Measurements from ENCODE around the gene SFMBT2. TPM values are rescaled to one million over a fixed set of nuclear protein-coding genes. Genes with fewer than 3 reads are reported as not detected.
"Not testable (repeated sequence)": the region's sequence is repeated elsewhere in the genome, so short reads cannot be mapped to it uniquely, and the experiment has no call there.

SFMBT2 gene
- total RNA-seq, 1 experiment from 2014 or later = 0.02 TPM

DNA sequence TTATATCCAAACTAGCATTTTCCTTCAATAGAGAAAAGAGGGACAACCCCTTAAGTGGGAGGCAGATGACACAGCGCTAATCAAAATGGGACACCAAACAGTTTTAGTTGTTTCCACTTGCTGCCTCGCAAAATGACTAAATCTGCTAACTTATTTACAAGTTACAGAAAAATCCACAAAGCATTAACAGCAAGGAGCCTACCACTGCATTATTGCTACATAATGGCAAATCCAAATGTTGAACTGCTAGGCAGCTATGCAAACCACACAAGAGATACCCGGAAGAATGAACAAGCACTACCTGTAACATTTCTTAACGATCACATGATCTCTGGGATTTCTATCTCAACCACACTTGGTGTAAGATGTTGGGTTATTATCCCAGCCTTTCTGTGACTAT, 96.7 kb downstream of the SFMBT2 start:
- BruUV-seq (replicated peaks) = no TSS peak
- Histone ChIP-seq H3K36me3 (ENCODE audit: control insufficient read depth in 1 of 2, insufficient read depth in 2 of 2, low read length in 2 of 2) (no peaks in the 10 kb centered on the region), H3K9ac (ENCODE audit: low read length) (no peak overlapping the region), H3K9me3 (ENCODE audit: control insufficient read depth in 1 of 2, insufficient read depth in 1 of 2, low read depth in 1 of 2, low read length in 2 of 2) (no peaks in the 10 kb centered on the region), H4K20me1 (ENCODE audit: insufficient read depth) (no peaks in the 10 kb centered on the region), H3K79me2 (ENCODE audit: insufficient read depth, low read length) (no peaks in the 10 kb centered on the region), H3K27ac (ENCODE audit: low read depth, low read length) (no peak overlapping the region), H3K9me2 (ENCODE audit: insufficient read depth) (no peaks in the 10 kb centered on the region), H3K4me2 (ENCODE audit: low read length) (no peak overlapping the region), H3K4me3 (replicated peaks in 1 of 2; ENCODE audit: low read depth in 1 of 2, low read length in 2 of 2) (no peak overlapping the region), H3K27me3 (ENCODE audit: insufficient read depth, low read length) (no peaks in the 10 kb centered on the region), H3K4me1 (ENCODE audit: control insufficient read depth in 1 of 2, insufficient read depth in 2 of 2, low read length in 2 of 2) (no peaks in the 10 kb centered on the region), H2AFZ (ENCODE audit: low read depth, low read length, poor library complexity, severe bottlenecking) (no peak overlapping the region)
- ChIA-PET RAD21 (ENCODE audit: low non-redundant PET in 1 of 2, low total read pairs in 2 of 2, uncharacterized antibody in 2 of 2, unreplicated experiment in 2 of 2) (no interaction called here), POLR2A (no interaction called here), CTCF (no interaction called here)
- intact Hi-C loops (cut with micrococcal nuclease) = no loop called here
- no peak for ATAC-seq
- TF ChIP-seq SP1 (IDR thresholded peaks at IDR 0.05; ENCODE audit: low read depth) = no peak
- DNase-seq (ENCODE audit: low read depth, low spot score) = no peak

DNA sequence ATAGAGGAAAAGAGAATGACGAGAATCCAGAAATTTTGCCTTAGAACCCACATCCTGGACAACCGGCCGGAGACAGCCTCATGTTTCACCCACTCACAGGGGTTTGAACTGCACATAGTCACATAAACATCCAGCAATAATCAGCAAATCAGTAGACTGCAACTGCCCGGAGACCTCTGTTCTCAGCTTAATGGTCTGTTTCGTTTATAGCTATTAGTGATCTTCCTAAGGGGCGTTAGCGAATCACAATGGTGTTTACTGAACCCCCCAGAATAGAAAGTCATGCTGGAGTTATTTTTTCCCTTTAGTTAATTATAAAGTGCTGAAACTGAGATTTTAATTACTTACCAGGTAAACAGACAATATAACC, 98.4 kb downstream of the SFMBT2 start:
- RAD21 ChIA-PET (ENCODE audit: low non-redundant PET in 1 of 2, low total read pairs in 2 of 2, uncharacterized antibody in 2 of 2, unreplicated experiment in 2 of 2) = no interaction called here
- ATAC-seq (no peak), DNase-seq (ENCODE audit: low read depth, low spot score) (no peak)
- H3K36me3 ChIP-seq (ENCODE audit: control insufficient read depth in 1 of 2, insufficient read depth in 2 of 2, low read length in 2 of 2) = no peaks in the 10 kb centered on the region
- CTCF ChIA-PET = no interaction called here
- no peak overlapping the region for H3K4me3 ChIP-seq (replicated peaks in 1 of 2; ENCODE audit: low read depth in 1 of 2, low read length in 2 of 2)
- H3K9me2 ChIP-seq (ENCODE audit: insufficient read depth) = no peaks in the 10 kb centered on the region
- H4K20me1 ChIP-seq (ENCODE audit: insufficient read depth) = no peaks in the 10 kb centered on the region
- no peak overlapping the region for H3K4me2 ChIP-seq (ENCODE audit: low read length)
- no peak overlapping the region for H3K9ac ChIP-seq (ENCODE audit: low read length)
- no peaks in the 10 kb centered on the region for H3K27me3 ChIP-seq (ENCODE audit: insufficient read depth, low read length)
- no peaks in the 10 kb centered on the region for H3K9me3 ChIP-seq (ENCODE audit: control insufficient read depth in 1 of 2, insufficient read depth in 1 of 2, low read depth in 1 of 2, low read length in 2 of 2)
- intact Hi-C loops (cut with micrococcal nuclease) = no loop called here
- POLR2A ChIA-PET = no interaction called here
- no peaks in the 10 kb centered on the region for H3K4me1 ChIP-seq (ENCODE audit: control insufficient read depth in 1 of 2, insufficient read depth in 2 of 2, low read length in 2 of 2)
- H3K27ac ChIP-seq (ENCODE audit: low read depth, low read length) = no peak overlapping the region
- no peak overlapping the region for H2AFZ ChIP-seq (ENCODE audit: low read depth, low read length, poor library complexity, severe bottlenecking)
- no TSS peak for BruUV-seq (replicated peaks)
- H3K79me2 ChIP-seq (ENCODE audit: insufficient read depth, low read length) = no peaks in the 10 kb centered on the region
- TF ChIP-seq FOSL1 (IDR thresholded peaks at IDR 0.05; ENCODE audit: low read depth) (no peak), EGR1 (IDR thresholded peaks at IDR 0.05; ENCODE audit: low read depth) (no peak)

DNA sequence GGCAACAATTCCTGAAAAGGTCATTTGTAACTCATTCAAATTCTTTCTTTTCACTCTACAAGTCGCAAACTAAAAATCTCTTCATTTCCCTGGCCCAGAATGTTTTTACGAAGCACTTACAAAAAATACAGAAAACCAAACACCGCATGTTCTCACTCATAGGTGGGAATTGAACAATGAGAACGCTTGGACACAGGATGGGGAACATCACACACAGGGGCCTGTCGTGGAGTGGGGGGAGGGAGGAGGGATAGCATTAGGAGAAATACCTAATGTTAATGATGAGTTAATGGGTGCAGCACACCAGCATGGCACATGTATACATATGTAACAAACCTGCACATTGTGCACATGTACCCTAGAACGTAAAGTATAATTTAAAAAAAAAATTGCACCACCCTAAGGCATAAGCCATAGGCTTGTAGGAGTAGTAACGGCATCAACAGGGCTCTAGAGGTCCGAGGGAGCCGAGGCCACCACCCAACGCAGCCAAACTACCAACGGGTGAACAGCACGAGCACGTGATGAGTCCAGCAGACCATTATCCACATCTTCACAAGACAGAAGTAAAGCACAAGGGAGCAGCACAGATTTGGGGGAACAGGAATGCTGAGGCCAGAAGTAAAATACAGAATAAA, 98.9 kb downstream of the SFMBT2 start:
- RAD21 ChIA-PET (ENCODE audit: low non-redundant PET in 1 of 2, low total read pairs in 2 of 2, uncharacterized antibody in 2 of 2, unreplicated experiment in 2 of 2); H3K9ac ChIP-seq (ENCODE audit: low read length); H3K4me2 ChIP-seq (ENCODE audit: low read length); H3K27ac ChIP-seq (ENCODE audit: low read depth, low read length); H3K9me2 ChIP-seq (ENCODE audit: insufficient read depth); H3K9me3 ChIP-seq (ENCODE audit: control insufficient read depth in 1 of 2, insufficient read depth in 1 of 2, low read depth in 1 of 2, low read length in 2 of 2); H4K20me1 ChIP-seq (ENCODE audit: insufficient read depth); H3K27me3 ChIP-seq (ENCODE audit: insufficient read depth, low read length); POLR2A ChIA-PET; CTCF ChIA-PET; intact Hi-C loops (cut with micrococcal nuclease); BruUV-seq (replicated peaks); DNase-seq (ENCODE audit: low read depth, low spot score); H3K79me2 ChIP-seq (ENCODE audit: insufficient read depth, low read length); H2AFZ ChIP-seq (ENCODE audit: low read depth, low read length, poor library complexity, severe bottlenecking); ATAC-seq; H3K36me3 ChIP-seq (ENCODE audit: control insufficient read depth in 1 of 2, insufficient read depth in 2 of 2, low read length in 2 of 2); H3K4me3 ChIP-seq (replicated peaks in 1 of 2; ENCODE audit: low read depth in 1 of 2, low read length in 2 of 2); H3K4me1 ChIP-seq (ENCODE audit: control insufficient read depth in 1 of 2, insufficient read depth in 2 of 2, low read length in 2 of 2): not testable (repeated sequence)

All from HCT116 (cell line).